Neuronal stem cell (in vitro differentiated cells): Measurements from ENCODE around the gene TGFB1.

Experiments
- DNase-seq: peaks from one replicate; pipeline ENCODE4 v3.0.0-alpha.2; 2013; ENCODE audit warnings: low spot score
- H2AFZ ChIP-seq: one replicate; pipeline ENCODE4 v1.6.1; 2013; ENCODE audit warnings: mild to moderate bottlenecking, low read length, inconsistent platforms
- H2AK5ac ChIP-seq: 2 replicates; pipeline ENCODE4 v1.6.1; 2013; ENCODE audit warnings: low read depth, mild to moderate bottlenecking, inconsistent platforms, low read length, moderate library complexity, mixed read lengths
- H2BK120ac ChIP-seq: 2 replicates; pipeline ENCODE4 v1.6.1; 2013; ENCODE audit warnings: low read depth, mild to moderate bottlenecking, inconsistent platforms, low read length, moderate library complexity, mixed read lengths
- H2BK12ac ChIP-seq: one replicate; pipeline ENCODE4 v1.6.1; 2013; ENCODE audit warnings: low read length, inconsistent platforms
- H2BK15ac ChIP-seq: 2 replicates; pipeline ENCODE4 v1.6.1; 2013; ENCODE audit warnings: mild to moderate bottlenecking, low read length, inconsistent platforms, mixed read lengths
- H2BK5ac ChIP-seq: one replicate; pipeline ENCODE4 v1.6.1; 2013; ENCODE audit warnings: inconsistent platforms, mild to moderate bottlenecking, low read length, moderate library complexity
- H3K14ac ChIP-seq: one replicate; pipeline ENCODE4 v1.6.1; 2013; ENCODE audit warnings: low read length, inconsistent platforms
- H3K18ac ChIP-seq: 2 replicates; pipeline ENCODE4 v1.6.1; 2013; ENCODE audit warnings: low read length, inconsistent platforms
- H3K23ac ChIP-seq: 2 replicates; pipeline ENCODE4 v1.6.1; 2013; ENCODE audit warnings: low read depth, mild to moderate bottlenecking, mixed read lengths, low read length, inconsistent platforms; ENCODE audit not compliant: poor library complexity
- H3K27ac ChIP-seq: replicated peaks from 3 replicates; pipeline ENCODE4 v1.5.1; 2013; ENCODE audit warnings: low read length, inconsistent platforms
- H3K27me3 ChIP-seq, 3 experiments: 2 replicates each; pipeline ENCODE4 v1.6.1; 2013; ENCODE audit warnings: low read length in 3 of 3, mild to moderate bottlenecking in 2 of 3, inconsistent platforms in 1 of 3, low read depth in 1 of 3, mixed read lengths in 1 of 3, moderate library complexity in 1 of 3; ENCODE audit not compliant: control insufficient read depth in 3 of 3, insufficient read depth in 3 of 3
- H3K36me3 ChIP-seq, 2 donors: replicated peaks in 1 of 2; 2 replicates each; pipeline ENCODE4 v1.6.1; 2013; ENCODE audit warnings: low read length in 2 of 2; ENCODE audit not compliant: control insufficient read depth in 2 of 2, insufficient read depth in 2 of 2
- H3K4ac ChIP-seq: 2 replicates; pipeline ENCODE4 v1.6.1; 2013; ENCODE audit warnings: inconsistent platforms, mild to moderate bottlenecking, low read length, moderate library complexity
- H3K4me1 ChIP-seq, 2 donors: 1 replicate in 1 of 2; 2 replicates in 1 of 2; pipeline ENCODE4 v1.6.1; 2013; ENCODE audit warnings: low read length in 2 of 2, low read depth in 1 of 2; ENCODE audit not compliant: control insufficient read depth in 2 of 2, insufficient read depth in 1 of 2
- H3K4me2 ChIP-seq: one replicate; pipeline ENCODE4 v1.6.1; 2013; ENCODE audit warnings: mild to moderate bottlenecking, low read length, inconsistent platforms; ENCODE audit not compliant: insufficient read depth, poor library complexity, severe bottlenecking
- H3K4me3 ChIP-seq, 2 donors: 2 replicates each; pipeline ENCODE4 v1.5.1; 2013; ENCODE audit warnings: low read length in 2 of 2, mild to moderate bottlenecking in 2 of 2, inconsistent platforms in 1 of 2, moderate library complexity in 1 of 2
- H3K79me1 ChIP-seq: one replicate; pipeline ENCODE4 v1.6.1; 2013; ENCODE audit warnings: low read depth, mild to moderate bottlenecking, inconsistent platforms, low read length, moderate library complexity
- H3K9ac ChIP-seq: one replicate; pipeline ENCODE4 v1.6.1; 2013; ENCODE audit warnings: mild to moderate bottlenecking, low read depth, low read length, inconsistent platforms; ENCODE audit not compliant: poor library complexity
- H3K9me3 ChIP-seq, 2 donors: replicated peaks in 1 of 2; 2 replicates each; pipeline versions ENCODE3 to v1.6.1; 2013; ENCODE audit warnings: low read length in 2 of 2, mild to moderate bottlenecking in 2 of 2, inconsistent platforms in 1 of 2, low read depth in 1 of 2, mixed read lengths in 1 of 2, moderate library complexity in 1 of 2; ENCODE audit not compliant: control insufficient read depth in 2 of 2, insufficient read depth in 1 of 2
- H4K8ac ChIP-seq: one replicate; pipeline ENCODE4 v1.6.1; 2013; ENCODE audit warnings: low read depth, mild to moderate bottlenecking, inconsistent platforms, low read length, moderate library complexity
- H4K91ac ChIP-seq: one replicate; pipeline ENCODE4 v1.6.1; 2013; ENCODE audit warnings: low read length, low read depth, mild to moderate bottlenecking, inconsistent platforms; ENCODE audit not compliant: poor library complexity
- WGBS, 2 donors: extraction: QIAGEN DNeasy Blood & Tissue Kit; methylation state at CpG; one replicate each; pipeline ENCODE4 v1.1.7; 2013; ENCODE audit warnings: missing lambda C conversion rate in 2 of 2, mixed read lengths in 1 of 2; ENCODE audit not compliant: insufficient read length in 2 of 2, insufficient replicate concordance in 1 of 2; ENCODE audit errors: extremely low coverage in 2 of 2; 5-methylcytosine and 5-hydroxymethylcytosine counted together

TGFB1 gene

DNA sequence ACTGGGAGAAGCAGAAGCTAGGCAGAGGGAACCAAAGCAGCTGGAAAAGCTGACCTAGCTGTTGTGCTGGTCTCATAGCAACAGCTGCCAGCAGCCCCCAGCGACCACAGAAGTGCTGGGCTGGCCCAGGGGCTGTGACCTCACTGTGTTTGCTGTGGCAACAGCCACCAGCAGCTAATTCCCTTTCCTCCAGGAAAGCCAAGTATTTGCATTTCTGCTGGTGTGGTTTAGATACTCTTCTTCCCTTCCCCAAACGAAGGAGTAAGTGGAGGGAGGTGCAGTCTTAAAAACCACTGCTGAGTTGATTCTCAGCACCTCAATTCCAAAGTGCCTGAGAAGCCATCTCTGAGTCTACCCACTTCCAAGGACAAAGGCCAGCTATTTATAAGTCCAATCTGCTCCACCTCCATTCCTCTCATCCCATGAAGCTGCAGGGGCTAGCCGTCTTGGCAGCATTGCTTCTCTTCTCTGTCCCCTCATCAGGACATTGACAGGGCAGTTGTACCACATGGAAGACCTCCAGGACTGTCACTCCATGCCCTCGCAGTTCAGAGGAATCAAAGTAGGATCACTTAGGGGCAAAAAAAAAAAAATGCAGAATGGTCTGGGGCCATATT is 55.3 kb downstream of the TGFB1 start:
- Histone ChIP-seq H2AK5ac (no peak overlapping the region), H3K27ac (no peak overlapping the region), H2BK12ac (no peak overlapping the region), H3K9me3 (no peaks in the 10 kb centered on the region), H4K91ac (no peak overlapping the region), H3K4ac (no peak overlapping the region), H3K23ac (no peak overlapping the region), H3K36me3 (peaks cover 87 to 100% of the 10 kb centered on the region in 2 donors), H2AFZ (no peak overlapping the region), H4K8ac (no peak overlapping the region), H3K79me1 (peaks cover 3% of the 10 kb centered on the region), H3K9ac (no peak overlapping the region), H3K4me3 (no peak overlapping the region), H3K14ac (no peak overlapping the region), H2BK5ac (no peak overlapping the region), H3K18ac (no peak overlapping the region), H2BK120ac (no peak overlapping the region), H3K27me3 (no peaks in the 10 kb centered on the region), H3K4me1 (peaks cover 0 to 4% of the 10 kb centered on the region in 2 donors), H2BK15ac (no peak overlapping the region), H3K4me2 (no peak overlapping the region)
- WGBS, 2 donors = no CpG with 5 or more reads among the region's 4 CpGs
- no peak for DNase-seq

DNA sequence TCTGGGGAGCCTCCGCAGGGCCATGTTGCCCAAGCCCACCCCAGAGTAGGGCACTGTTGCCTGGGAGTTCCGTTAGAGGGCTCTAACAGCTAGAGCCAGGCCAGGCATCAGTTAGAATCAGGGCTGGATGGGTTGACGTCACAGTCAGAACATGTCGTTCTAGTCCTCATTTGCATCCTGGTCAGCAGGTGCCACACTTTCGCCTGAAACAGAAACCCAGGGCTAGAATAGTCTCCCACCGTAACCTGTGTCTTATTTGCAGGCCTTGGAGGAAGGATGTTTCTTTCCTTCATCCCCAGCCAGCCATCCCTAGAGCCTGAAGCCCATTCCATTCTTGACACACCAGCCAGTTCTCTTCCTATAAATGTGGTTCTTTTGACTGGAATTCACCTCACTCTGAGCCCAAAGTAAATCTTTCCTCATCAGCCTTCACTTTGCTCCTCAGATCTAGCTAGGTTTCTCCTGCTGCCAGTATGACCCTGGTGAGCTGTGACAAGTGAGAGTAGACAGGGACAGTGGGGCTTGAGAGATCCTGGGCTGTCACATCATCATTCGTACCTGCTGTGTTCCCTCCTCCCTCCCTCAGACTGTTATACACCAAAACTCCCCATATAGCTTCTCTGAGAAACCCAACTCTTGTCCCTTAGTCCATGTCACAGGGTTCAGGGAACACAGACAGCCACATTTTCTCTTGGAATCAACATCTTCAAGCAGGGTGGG is 55.9 kb downstream of the TGFB1 start:
- no peak overlapping the region for H3K14ac ChIP-seq
- WGBS, 2 donors = no CpG with 5 or more reads among the region's 7 CpGs
- no peak overlapping the region for H2BK120ac ChIP-seq
- no peak overlapping the region for H3K4ac ChIP-seq
- H2AK5ac ChIP-seq = no peak overlapping the region
- no peaks in the 10 kb centered on the region for H3K27me3 ChIP-seq
- no peak overlapping the region for H4K91ac ChIP-seq
- no peak overlapping the region for H2BK12ac ChIP-seq
- H3K36me3 ChIP-seq = peaks cover 84 to 100% of the 10 kb centered on the region in 2 donors
- no peak overlapping the region for H2BK15ac ChIP-seq
- H3K79me1 ChIP-seq = peaks cover 3% of the 10 kb centered on the region
- no peak overlapping the region for H2BK5ac ChIP-seq
- no peak overlapping the region for H4K8ac ChIP-seq
- H3K9ac ChIP-seq = no peak overlapping the region
- H2AFZ ChIP-seq = no peak overlapping the region
- DNase-seq = no peak
- H3K27ac ChIP-seq = no peak overlapping the region
- H3K9me3 ChIP-seq = no peaks in the 10 kb centered on the region
- H3K18ac ChIP-seq = no peak overlapping the region
- H3K23ac ChIP-seq = no peak overlapping the region
- no peak overlapping the region for H3K4me2 ChIP-seq
- H3K4me3 ChIP-seq = no peak overlapping the region
- H3K4me1 ChIP-seq = peaks cover 0 to 4% of the 10 kb centered on the region in 2 donors

DNA sequence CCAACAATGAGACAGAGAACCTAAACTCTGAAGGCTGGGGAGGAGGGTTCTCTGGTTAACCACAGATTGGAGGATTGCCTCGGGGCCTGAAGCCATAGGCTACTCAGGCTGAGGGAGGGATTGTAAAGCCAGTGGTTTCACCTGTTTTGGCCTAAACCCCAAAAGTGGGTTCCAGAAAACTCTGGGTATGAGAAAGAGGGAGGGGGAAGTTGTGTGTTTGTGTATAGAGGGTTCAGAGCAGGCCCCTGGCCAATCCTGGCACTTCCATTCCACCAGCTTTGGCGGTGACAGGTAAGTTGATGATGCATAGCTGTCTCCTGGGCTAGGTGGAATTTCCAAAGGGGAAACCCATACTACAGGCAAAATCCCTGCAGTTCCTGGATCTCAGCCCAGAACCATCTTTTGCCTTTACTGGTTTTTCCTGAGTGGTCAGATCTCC is 57.3 kb downstream of the TGFB1 start:
- H3K23ac ChIP-seq = no peak overlapping the region
- no peaks in the 10 kb centered on the region for H3K27me3 ChIP-seq
- no peak overlapping the region for H3K4me3 ChIP-seq
- H2AFZ ChIP-seq = no peak overlapping the region
- H2BK5ac ChIP-seq = no peak overlapping the region
- no peak overlapping the region for H3K4me2 ChIP-seq
- no peak overlapping the region for H3K14ac ChIP-seq
- no peak overlapping the region for H2AK5ac ChIP-seq
- H2BK120ac ChIP-seq = no peak overlapping the region
- H3K4me1 ChIP-seq = peaks cover 0 to 4% of the 10 kb centered on the region in 2 donors
- DNase-seq = no peak
- no peak overlapping the region for H4K91ac ChIP-seq
- H3K27ac ChIP-seq = no peak overlapping the region
- H4K8ac ChIP-seq = no peak overlapping the region
- no CpG with 5 or more reads among the region's 2 CpGs for WGBS, 2 donors
- no peak overlapping the region for H3K18ac ChIP-seq
- no peak overlapping the region for H2BK12ac ChIP-seq
- peaks cover 85 to 100% of the 10 kb centered on the region in 2 donors for H3K36me3 ChIP-seq
- H3K9ac ChIP-seq = no peak overlapping the region
- peaks cover 1% of the 10 kb centered on the region for H3K79me1 ChIP-seq
- no peaks in the 10 kb centered on the region for H3K9me3 ChIP-seq
- no peak overlapping the region for H3K4ac ChIP-seq
- no peak overlapping the region for H2BK15ac ChIP-seq

DNA sequence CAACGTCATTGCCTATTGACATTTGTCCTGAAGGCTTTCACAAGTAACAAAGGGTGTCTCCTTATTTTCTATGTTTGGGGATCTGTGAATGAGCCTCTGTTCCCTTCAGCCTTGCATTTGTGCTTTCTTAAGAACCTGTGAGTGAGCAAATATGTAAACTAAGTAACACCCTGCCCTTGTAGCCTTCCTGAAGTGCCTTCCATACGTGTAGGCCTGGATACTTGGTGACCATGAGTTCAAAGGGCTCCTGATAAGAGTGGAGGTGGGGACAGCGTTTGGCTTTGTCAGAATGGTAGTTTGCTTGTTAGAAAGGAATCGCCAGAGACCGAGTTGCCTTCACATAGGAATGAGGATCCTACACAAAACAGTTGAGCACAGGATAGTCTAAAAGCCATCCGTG is 58.2 kb downstream of the TGFB1 start:
- H3K27ac ChIP-seq = no peak overlapping the region
- no peak overlapping the region for H3K23ac ChIP-seq
- H2AK5ac ChIP-seq = no peak overlapping the region
- H2BK120ac ChIP-seq = no peak overlapping the region
- H3K27me3 ChIP-seq = no peaks in the 10 kb centered on the region
- no peak overlapping the region for H2BK5ac ChIP-seq
- WGBS, 2 donors = no CpG with 5 or more reads among the region's 6 CpGs
- H2BK12ac ChIP-seq = no peak overlapping the region
- H3K4ac ChIP-seq = no peak overlapping the region
- no peak overlapping the region for H2BK15ac ChIP-seq
- H3K9ac ChIP-seq = no peak overlapping the region
- H3K4me1 ChIP-seq = peaks cover 0 to 4% of the 10 kb centered on the region in 2 donors
- peaks cover 1% of the 10 kb centered on the region for H3K79me1 ChIP-seq
- H4K8ac ChIP-seq = no peak overlapping the region
- no peak for DNase-seq
- H3K4me2 ChIP-seq = no peak overlapping the region
- H3K14ac ChIP-seq = no peak overlapping the region
- H2AFZ ChIP-seq = no peak overlapping the region
- no peak overlapping the region for H3K18ac ChIP-seq
- no peak overlapping the region for H3K4me3 ChIP-seq
- peaks cover 85 to 99% of the 10 kb centered on the region in 2 donors for H3K36me3 ChIP-seq
- H4K91ac ChIP-seq = no peak overlapping the region
- H3K9me3 ChIP-seq = no peaks in the 10 kb centered on the region
